ENCODE results near the gene IGFLR1.

Gene IGFLR1

GRCh38 chr19:35723671-35724070 is 18.6 kb downstream of the IGFLR1 start:
- DNase-seq, result no peak

- no peak for DNase-seq
Observed at GRCh38 chr19:35722897-35723296, 19.4 kb downstream of the IGFLR1 start.

DNA sequence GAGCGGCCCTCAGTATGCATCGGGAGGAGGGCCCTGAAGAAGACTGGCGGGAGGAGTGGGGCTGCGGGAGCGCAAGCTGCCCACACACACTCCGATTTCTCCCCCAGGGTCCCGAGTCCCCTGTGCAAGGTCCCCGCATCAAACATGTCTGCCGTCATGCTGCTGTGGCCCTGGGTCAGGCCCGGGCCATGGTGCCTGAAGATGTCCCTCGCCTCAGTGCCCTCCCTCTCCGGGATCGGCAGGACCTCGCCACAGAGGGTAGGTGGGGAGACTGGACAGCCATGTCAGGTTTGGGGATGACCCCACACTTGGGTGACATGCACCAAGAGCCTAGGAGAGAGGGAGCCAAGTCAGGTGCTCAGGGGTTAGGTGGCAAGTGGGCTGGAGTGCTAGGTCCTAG is 19.8 kb downstream of the IGFLR1 start:
- DNase-seq, result no peak

DNA sequence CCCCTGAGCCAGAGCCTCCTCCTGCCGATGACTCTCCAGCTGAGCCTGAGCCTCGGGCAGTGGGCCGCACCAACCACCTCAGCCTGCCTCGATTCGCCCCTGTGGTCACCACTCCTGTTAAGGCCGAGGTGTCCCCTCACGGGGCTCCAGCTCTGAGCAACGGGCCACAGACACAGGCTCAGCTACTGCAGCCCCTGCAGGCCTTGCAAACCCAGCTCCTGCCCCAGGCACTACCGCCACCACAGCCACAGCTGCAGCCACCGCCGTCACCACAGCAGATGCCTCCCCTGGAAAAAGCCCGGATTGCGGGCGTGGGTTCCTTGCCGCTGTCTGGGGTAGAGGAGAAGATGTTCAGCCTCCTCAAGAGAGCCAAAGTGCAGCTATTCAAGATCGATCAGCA is 20.9 kb downstream of the IGFLR1 start:
- DNase-seq, result no peak

- no peak for DNase-seq
Observed at GRCh38 chr19:35720648-35721047, 21.6 kb downstream of the IGFLR1 start.

- no peak for DNase-seq
Observed at GRCh38 chr19:35720163-35720524, 22.1 kb downstream of the IGFLR1 start.

- no peak for DNase-seq
Observed at GRCh38 chr19:35719402-35720162, 22.7 kb downstream of the IGFLR1 start.

- DNase-seq, result no peak
Observed at GRCh38 chr19:35718345-35719041, 23.8 kb downstream of the IGFLR1 start.

- no peak for DNase-seq
Observed at GRCh38 chr19:35717665-35718344, 24.4 kb downstream of the IGFLR1 start, which contains the start of gene KMT2B. TSS of gene KMT2B (plus strand) at chr19:35718003. CDS start at chr19:35718019, 16 bp downstream.

DNA sequence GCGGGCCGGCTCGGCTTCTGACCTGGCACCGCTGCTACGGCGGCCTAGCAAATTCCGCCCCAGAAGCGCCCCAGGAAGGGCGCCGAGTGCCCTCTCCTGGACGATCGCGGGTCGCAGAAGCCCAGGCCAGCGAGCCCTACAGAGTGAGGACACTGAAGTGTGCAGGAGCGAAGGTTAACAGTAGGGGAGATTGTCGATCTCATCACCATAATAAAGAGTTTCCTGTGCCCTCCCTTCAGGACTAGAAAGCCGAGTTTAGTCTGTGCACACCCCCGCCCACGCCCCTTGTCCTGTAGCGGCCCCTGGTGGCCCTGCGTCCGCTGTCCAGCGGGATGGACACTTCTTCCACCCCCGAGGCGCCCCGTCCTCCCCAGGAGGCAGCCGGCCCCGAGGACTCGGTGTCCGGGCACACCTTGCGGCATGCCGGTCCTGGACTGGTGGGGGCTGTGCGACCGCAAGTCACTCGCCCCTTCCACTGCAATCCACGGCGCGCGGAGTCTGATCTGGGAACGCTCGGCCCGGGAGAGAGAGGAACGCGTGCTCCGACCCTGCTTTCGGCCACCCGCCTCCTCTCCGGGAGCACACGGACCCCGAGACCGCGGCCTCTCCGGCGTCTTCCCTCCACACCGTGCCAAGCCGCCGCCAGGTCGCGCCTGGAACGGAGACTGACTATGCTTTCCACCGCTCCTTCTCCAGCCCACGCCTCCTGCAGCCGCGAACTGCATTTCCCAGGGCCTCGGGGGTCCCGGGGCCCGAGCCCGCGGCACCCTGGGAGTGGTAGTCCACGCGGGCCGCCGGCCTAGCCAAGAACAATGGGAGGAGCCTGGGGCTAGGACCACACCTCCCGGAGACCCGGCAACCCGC is 25.2 kb downstream of the IGFLR1 start:
- DNase-seq, result peak; percentile 94

- no peak for DNase-seq
Observed at GRCh38 chr19:35715981-35716800, 26.1 kb downstream of the IGFLR1 start.

GRCh38 chr19:35715355-35715809 is 26.9 kb downstream of the IGFLR1 start:
- DNase-seq, result no peak

- DNase-seq, result no peak
Observed at GRCh38 chr19:35714601-35715354, 27.5 kb downstream of the IGFLR1 start.

- DNase-seq, result no peak
Observed at GRCh38 chr19:35713904-35714495, 28.3 kb downstream of the IGFLR1 start.

DNA sequence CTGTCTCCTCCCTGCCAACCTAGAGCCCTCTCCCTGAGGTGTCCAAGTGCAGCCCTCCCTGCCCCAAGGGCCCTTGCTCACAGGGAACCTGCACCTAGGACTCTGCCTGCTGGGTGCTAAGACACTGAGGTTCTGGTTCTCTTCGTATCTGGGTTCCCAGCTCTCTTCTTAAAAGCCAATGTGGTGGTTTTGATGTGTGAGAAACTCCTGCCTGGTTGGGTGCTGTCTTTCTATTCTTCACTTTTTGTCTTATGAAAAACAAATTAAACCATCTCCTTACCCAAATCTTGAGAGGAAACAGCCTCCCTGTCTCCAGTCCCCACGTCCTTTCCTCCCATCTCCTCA is 28.8 kb downstream of the IGFLR1 start:
- DNase-seq, result no peak

GRCh38 chr19:35712567-35713505 is 29.4 kb downstream of the IGFLR1 start:
- no peak for DNase-seq

GRCh38 chr19:35710784-35711723 is 31.2 kb downstream of the IGFLR1 start:
- no peak for DNase-seq

- DNase-seq, result no peak
Observed at GRCh38 chr19:35708391-35708790, 33.9 kb downstream of the IGFLR1 start.
